IPS-15b (cell line): ENCODE data around the gene MRPL50.

Source experiments
- H3K27me3 ChIP-seq: one replicate; pipeline ENCODE4 v1.6.1; 2013; ENCODE audit warnings: low read length; ENCODE audit not compliant: control insufficient read depth, insufficient read depth
- H3K36me3 ChIP-seq: one replicate; pipeline ENCODE4 v1.6.1; 2013; ENCODE audit warnings: low read length; ENCODE audit not compliant: control insufficient read depth, insufficient read depth
- H3K4me1 ChIP-seq: one replicate; pipeline ENCODE4 v1.6.1; 2013; ENCODE audit warnings: mild to moderate bottlenecking, low read length; ENCODE audit not compliant: control insufficient read depth, insufficient read depth
- H3K4me3 ChIP-seq: one replicate; pipeline ENCODE4 v1.5.1; 2013; ENCODE audit warnings: low read depth, low read length
- H3K9ac ChIP-seq: one replicate; pipeline ENCODE4 v1.6.1; 2013; ENCODE audit warnings: low read depth, mild to moderate bottlenecking, low read length
- H3K9me3 ChIP-seq: one replicate; pipeline ENCODE4 v1.6.1; 2013; ENCODE audit warnings: mild to moderate bottlenecking, low read length; ENCODE audit not compliant: control insufficient read depth, insufficient read depth

The MRPL50 gene

GRCh38 chr9:101415578-101415977 is 17.2 kb upstream of the MRPL50 start:
- Histone ChIP-seq H3K9me3 (no peaks in the 10 kb centered on the region), H3K27me3 (no peaks in the 10 kb centered on the region), H3K36me3 (no peaks in the 10 kb centered on the region), H3K4me1 (no peaks in the 10 kb centered on the region), H3K9ac (no peak overlapping the region), H3K4me3 (no peak overlapping the region)

DNA sequence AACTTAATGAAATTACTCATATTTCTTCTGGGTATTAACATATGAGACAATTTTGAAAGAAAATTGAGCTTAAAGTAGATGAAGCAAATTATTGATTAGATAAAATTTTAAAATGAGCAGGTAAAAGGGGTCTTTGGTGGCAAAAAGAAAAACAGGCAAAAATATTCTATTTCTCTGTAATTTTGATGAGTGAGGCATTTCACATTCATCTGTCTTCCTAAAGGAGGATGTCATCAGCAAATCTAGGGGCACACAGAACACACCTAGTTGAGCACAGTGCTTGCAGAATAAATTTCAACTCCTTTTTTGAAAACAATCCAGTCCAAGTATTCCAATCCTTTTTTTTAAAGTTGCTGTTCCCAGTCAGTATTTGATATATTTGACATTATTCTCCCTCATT is 16.4 kb upstream of the MRPL50 start:
- Histone ChIP-seq H3K27me3 (no peaks in the 10 kb centered on the region), H3K9ac (no peak overlapping the region), H3K36me3 (no peaks in the 10 kb centered on the region), H3K4me1 (no peaks in the 10 kb centered on the region), H3K9me3 (no peaks in the 10 kb centered on the region), H3K4me3 (no peak overlapping the region)

DNA sequence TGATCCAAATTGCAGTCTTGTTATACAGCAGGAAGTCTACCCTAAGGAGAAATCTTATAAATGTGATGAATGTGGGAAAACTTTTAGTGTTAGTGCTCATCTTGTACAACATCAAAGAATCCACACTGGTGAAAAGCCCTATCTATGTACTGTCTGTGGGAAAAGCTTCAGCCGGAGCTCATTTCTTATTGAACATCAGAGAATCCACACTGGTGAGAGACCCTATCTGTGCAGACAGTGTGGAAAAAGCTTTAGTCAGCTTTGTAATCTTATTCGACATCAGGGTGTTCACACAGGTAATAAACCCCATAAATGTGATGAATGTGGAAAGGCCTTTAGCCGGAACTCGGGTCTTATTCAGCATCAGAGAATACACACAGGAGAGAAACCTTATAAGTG is 10.7 kb upstream of the MRPL50 start:
- Histone ChIP-seq H3K27me3 (no peaks in the 10 kb centered on the region), H3K4me1 (no peaks in the 10 kb centered on the region), H3K4me3 (no peak overlapping the region), H3K9ac (no peak overlapping the region), H3K9me3 (peaks cover 12% of the 10 kb centered on the region), H3K36me3 (peaks cover 24% of the 10 kb centered on the region)

DNA sequence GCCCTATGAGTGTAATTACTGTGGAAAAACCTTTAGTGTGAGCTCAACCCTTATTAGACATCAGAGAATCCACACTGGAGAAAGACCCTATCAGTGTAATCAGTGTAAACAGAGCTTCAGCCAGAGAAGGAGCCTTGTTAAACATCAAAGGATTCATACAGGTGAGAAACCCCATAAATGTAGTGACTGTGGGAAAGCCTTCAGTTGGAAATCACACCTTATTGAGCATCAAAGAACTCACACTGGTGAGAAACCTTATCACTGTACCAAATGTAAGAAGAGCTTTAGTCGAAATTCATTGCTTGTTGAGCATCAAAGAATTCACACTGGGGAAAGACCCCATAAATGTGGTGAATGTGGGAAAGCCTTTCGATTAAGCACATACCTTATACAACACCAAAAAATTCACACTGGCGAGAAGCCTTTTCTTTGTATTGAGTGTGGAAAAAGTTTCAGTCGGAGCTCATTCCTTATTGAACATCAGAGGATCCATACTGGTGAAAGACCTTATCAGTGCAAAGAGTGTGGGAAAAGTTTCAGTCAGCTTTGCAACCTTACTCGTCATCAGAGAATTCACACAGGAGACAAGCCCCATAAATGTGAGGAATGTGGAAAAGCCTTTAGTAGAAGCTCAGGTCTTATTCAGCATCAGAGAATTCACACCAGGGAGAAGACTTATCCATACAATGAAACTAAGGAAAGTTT is 10.1 kb upstream of the MRPL50 start:
- Histone ChIP-seq H3K9ac (no peak overlapping the region), H3K9me3 (peaks cover 12% of the 10 kb centered on the region), H3K36me3 (peaks cover 27% of the 10 kb centered on the region), H3K27me3 (no peaks in the 10 kb centered on the region), H3K4me3 (no peak overlapping the region), H3K4me1 (no peaks in the 10 kb centered on the region)

DNA sequence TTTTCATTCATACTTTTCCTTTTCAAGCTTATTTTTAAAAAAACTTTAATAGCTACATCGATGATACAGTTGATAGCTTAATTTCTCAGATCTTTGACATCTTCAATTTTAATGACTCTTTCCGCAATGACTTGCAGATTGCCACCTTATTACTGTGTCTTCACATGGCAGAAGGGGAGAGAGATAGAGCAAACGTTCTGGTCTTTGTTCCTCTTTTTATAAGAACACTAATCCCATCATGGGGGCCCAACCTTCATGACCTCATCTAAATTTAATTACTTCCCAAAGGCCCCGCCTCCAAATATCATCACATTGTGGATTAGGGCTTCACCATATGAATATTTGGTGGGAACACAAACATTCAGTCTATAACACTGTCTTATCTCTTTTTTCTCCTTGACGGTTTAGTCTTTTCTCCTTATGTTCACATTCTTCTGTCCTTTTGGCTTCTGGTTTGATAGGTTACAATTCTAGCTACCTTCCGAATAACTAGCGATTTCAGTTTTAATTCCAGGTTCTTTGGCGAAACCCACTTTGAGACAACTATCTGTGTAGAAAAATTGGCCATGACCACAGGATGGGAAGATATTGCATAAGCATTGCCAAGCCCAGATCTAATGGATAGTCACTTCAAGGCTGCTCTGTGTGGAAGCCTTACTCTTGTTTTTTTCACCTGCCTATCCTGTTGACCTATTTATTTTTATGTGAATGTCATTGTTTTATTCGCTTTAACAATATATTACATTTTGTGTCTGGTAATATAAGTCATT is 5.3 kb upstream of the MRPL50 start:
- H3K9me3 ChIP-seq = peaks cover 6% of the 10 kb centered on the region
- peaks cover 36% of the 10 kb centered on the region for H3K36me3 ChIP-seq
- H3K4me1 ChIP-seq = peaks cover 3% of the 10 kb centered on the region
- H3K4me3 ChIP-seq = no peak overlapping the region
- no peak overlapping the region for H3K9ac ChIP-seq
- no peaks in the 10 kb centered on the region for H3K27me3 ChIP-seq

DNA sequence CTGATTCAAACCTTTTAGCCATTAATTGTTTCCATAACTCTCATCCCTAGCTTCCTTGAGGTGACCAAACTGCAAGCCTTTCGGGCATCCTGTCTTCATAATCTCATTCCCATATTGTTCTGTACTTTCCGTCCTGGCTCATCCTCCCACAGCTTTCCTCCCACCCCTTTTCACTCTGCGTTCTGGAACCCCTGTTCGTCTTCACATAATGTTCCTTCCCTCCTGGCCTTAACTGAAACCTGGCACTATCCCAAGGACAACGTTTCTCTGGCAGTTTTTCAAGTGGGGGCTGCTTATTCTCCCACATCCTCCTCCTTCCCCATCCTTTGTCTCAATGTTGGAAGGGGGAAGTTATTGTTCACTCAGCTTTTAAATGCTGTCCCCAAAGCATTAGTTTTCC is 1.7 kb upstream of the MRPL50 start:
- Histone ChIP-seq H3K36me3 (peaks cover 15% of the 10 kb centered on the region), H3K27me3 (no peaks in the 10 kb centered on the region), H3K4me3 (no peak overlapping the region), H3K9ac (no peak overlapping the region), H3K9me3 (no peaks in the 10 kb centered on the region), H3K4me1 (peaks cover 3% of the 10 kb centered on the region)

DNA sequence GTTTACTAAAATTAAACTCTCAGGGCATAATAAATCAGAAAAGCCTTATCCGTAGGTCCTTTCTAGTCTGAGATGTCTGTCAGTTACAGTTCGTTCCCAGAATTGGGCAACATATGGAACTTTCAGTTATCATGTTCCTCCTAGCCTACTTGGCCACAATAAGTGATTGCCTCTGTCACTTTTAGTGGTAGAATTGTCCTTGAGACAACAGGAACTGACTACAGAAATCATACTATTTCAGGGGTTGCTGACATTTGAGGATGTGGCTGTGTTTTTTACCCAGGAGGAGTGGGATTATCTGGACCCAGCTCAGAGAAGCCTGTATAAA is 1.2 kb upstream of the MRPL50 start:
- no peaks in the 10 kb centered on the region for H3K9me3 ChIP-seq
- H3K9ac ChIP-seq = no peak overlapping the region
- H3K27me3 ChIP-seq = no peaks in the 10 kb centered on the region

GRCh38 chr9:101398930-101399642 is 668 bp upstream of the MRPL50 start:
- no peaks in the 10 kb centered on the region for H3K27me3 ChIP-seq
- H3K4me1 ChIP-seq = peaks cover 3% of the 10 kb centered on the region
- H3K9me3 ChIP-seq = no peaks in the 10 kb centered on the region
- H3K9ac ChIP-seq = peak overlapping the region; percentile 60
- peak overlapping the region; percentile 99 for H3K4me3 ChIP-seq
- H3K36me3 ChIP-seq = peaks cover 13% of the 10 kb centered on the region

More for the DNA sequence above, 1.2 kb upstream of the MRPL50 start:
- peak overlapping the region; percentile 99 for H3K4me3 ChIP-seq
- H3K4me1 ChIP-seq = peaks cover 3% of the 10 kb centered on the region
- peaks cover 15% of the 10 kb centered on the region for H3K36me3 ChIP-seq

- Histone ChIP-seq H3K4me3 (peak overlapping the region; percentile 99), H3K9ac (peak overlapping the region; percentile 93), H3K27me3 (no peaks in the 10 kb centered on the region), H3K9me3 (no peaks in the 10 kb centered on the region), H3K36me3 (peaks cover 7% of the 10 kb centered on the region), H3K4me1 (peaks cover 3% of the 10 kb centered on the region)
Observed at GRCh38 chr9:101397746-101398067, 711 bp downstream of the MRPL50 start.

DNA sequence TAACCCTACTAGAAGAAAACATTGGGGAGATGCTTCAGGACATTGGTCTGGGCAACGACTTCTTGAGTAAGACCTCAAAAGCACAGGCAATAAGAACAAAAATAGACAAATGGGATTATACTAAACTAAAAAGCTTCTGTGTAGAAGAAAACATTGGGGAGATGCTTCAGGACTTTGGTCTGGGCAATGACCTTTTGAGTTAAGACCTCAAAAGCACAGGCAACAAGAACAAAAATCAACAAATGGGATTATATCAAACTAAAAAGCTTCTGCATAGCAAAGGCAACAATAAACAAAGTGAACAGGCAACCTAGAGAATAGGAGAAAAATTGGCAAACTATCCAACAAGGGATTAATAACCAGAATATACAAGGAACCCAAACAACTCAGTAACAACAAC is 3.7 kb downstream of the MRPL50 start:
- no peak overlapping the region for H3K9ac ChIP-seq
- H3K4me1 ChIP-seq = peaks cover 3% of the 10 kb centered on the region
- no peaks in the 10 kb centered on the region for H3K9me3 ChIP-seq
- H3K4me3 ChIP-seq = no peak overlapping the region
- H3K27me3 ChIP-seq = no peaks in the 10 kb centered on the region
- H3K36me3 ChIP-seq = no peaks in the 10 kb centered on the region

- Histone ChIP-seq H3K9me3 (no peaks in the 10 kb centered on the region), H3K4me1 (no peaks in the 10 kb centered on the region), H3K36me3 (peaks cover 3% of the 10 kb centered on the region), H3K27me3 (no peaks in the 10 kb centered on the region), H3K4me3 (no peak overlapping the region), H3K9ac (no peak overlapping the region)
Observed at GRCh38 chr9:101393135-101393534, 5.3 kb downstream of the MRPL50 start.

DNA sequence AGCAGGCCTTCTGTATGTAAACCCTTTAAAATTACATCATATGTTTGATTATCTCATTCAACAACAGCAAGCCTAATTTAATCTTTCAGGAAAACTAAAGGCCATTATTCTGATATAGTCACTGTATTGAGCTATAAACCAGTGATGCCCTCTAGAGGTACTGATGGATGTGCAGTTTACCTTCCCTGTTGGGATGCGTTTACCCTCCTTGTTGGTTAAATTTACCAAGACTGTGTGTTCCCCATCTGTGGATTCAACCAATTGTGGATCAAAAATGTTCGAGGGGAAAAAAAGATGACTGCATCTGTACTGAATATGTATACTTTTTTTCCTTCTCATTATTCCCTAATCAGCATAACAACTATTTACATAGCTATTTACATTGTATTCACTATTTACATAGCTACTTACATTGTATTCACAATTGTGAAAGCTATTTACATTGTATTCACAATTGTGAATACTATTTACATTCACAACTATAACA is 9.9 kb downstream of the MRPL50 start:
- Histone ChIP-seq H3K36me3 (peaks cover 3% of the 10 kb centered on the region), H3K27me3 (no peaks in the 10 kb centered on the region), H3K9ac (no peak overlapping the region), H3K4me3 (no peak overlapping the region), H3K9me3 (no peaks in the 10 kb centered on the region), H3K4me1 (peaks cover 2% of the 10 kb centered on the region)
